WTC11 (cell line): ENCODE results near the gene PCDHGA1. TPM values are rescaled to one million over a fixed set of nuclear protein-coding genes. Genes with fewer than 3 reads are reported as not detected.
A peak's percentile ranks its signal among the peaks of the same experiment; 100 is the strongest.

Experiments
- ATAC-seq: fragments of 200-7000 bp; cut with Tn5 transposase; 2 replicates; pipeline ENCODE4 v1.10.0; 2021; ENCODE audit warnings: mild to moderate bottlenecking, moderate library complexity
- CTCF ChIA-PET: fragments of 300-600 bp; sonication (Branson Sonifier 250); formaldehyde crosslinking; loops from one replicate; lab custom pipeline; 2021; ENCODE audit warnings: antibody characterized with exemption; lab: Charles Lee
- POLR2A ChIA-PET: fragments of 350-600 bp; sonication (Branson Sonifier 250); formaldehyde crosslinking; loops from one replicate; lab custom pipeline; 2021; ENCODE audit warnings: antibody characterized with exemption; lab: Charles Lee
- DNase-seq: peaks from one replicate; pipeline ENCODE4 v3.0.0; 2021; ENCODE audit warnings: low spot score
- H3K27ac Mint-ChIP-seq: 2 replicates; pipeline ENCODE4 v1.8.0; 2021; ENCODE audit warnings: mixed read lengths
- H3K27me3 Mint-ChIP-seq: 2 replicates; pipeline ENCODE4 v1.8.0; 2021; ENCODE audit warnings: low read depth, mild to moderate bottlenecking, moderate library complexity, mixed read lengths
- H3K36me3 Mint-ChIP-seq: 2 replicates; pipeline ENCODE4 v1.8.0; 2021; ENCODE audit warnings: mixed read lengths
- H3K4me1 Mint-ChIP-seq: 2 replicates; pipeline ENCODE4 v1.8.0; 2022; ENCODE audit warnings: mixed read lengths
- H3K4me3 Mint-ChIP-seq: 2 replicates; pipeline ENCODE4 v1.8.0; 2021; ENCODE audit warnings: mild to moderate bottlenecking, moderate library complexity, mixed read lengths
- H3K9me3 Mint-ChIP-seq: 2 replicates; pipeline ENCODE4 v1.8.0; 2021; ENCODE audit warnings: mixed read lengths
- ATF6 ChIP-seq: sonication (generic); formaldehyde crosslinking; IDR thresholded peaks from 2 replicates; pipeline ENCODE4 v1.8.1; 2023; ENCODE audit warnings: mild to moderate bottlenecking, missing genetic modification reagents
- CBFB ChIP-seq: sonication (generic); formaldehyde crosslinking; IDR thresholded peaks from 2 replicates; pipeline ENCODE4 v1.8.1; 2022; ENCODE audit warnings: mild to moderate bottlenecking, low read depth, missing genetic modification reagents
- CDX4 ChIP-seq: fragments of 250-450 bp; sonication (Bioruptor Pico); IDR thresholded peaks from 2 replicates; pipeline ENCODE4 v1.9.0; 2021; ENCODE audit warnings: moderate library complexity, mild to moderate bottlenecking, inconsistent platforms, borderline replicate concordance
- CTCF ChIP-seq: fragments of 200-600 bp; IDR thresholded peaks from 2 replicates; pipeline ENCODE4 v1.8.0; 2022; ENCODE audit warnings: antibody characterized with exemption
- HMGXB4 ChIP-seq: sonication (generic); formaldehyde crosslinking; IDR thresholded peaks from 2 replicates; pipeline ENCODE4 v1.8.1; 2023; ENCODE audit warnings: mild to moderate bottlenecking, moderate library complexity, missing genetic modification reagents
- MLX ChIP-seq: sonication (generic); formaldehyde crosslinking; IDR thresholded peaks from 2 replicates; pipeline ENCODE4 v1.8.1; 2023; ENCODE audit warnings: mild to moderate bottlenecking, missing genetic modification reagents, moderate library complexity
- NFE2L1 ChIP-seq: sonication (generic); formaldehyde crosslinking; IDR thresholded peaks from 2 replicates; pipeline ENCODE4 v1.8.1; 2023; ENCODE audit warnings: missing genetic modification reagents
- SMAD3 ChIP-seq: sonication (generic); formaldehyde crosslinking; IDR thresholded peaks from 2 replicates; pipeline ENCODE4 v1.8.0; 2022; ENCODE audit warnings: missing genetic modification reagents, mild to moderate bottlenecking, borderline replicate concordance
- TEAD1 ChIP-seq: sonication (generic); formaldehyde crosslinking; IDR thresholded peaks from 2 replicates; pipeline ENCODE4 v1.8.0; 2022; ENCODE audit warnings: mild to moderate bottlenecking, missing genetic modification reagents
- TP53 ChIP-seq: sonication (generic); formaldehyde crosslinking; IDR thresholded peaks from 2 replicates; pipeline ENCODE4 v1.8.1; 2023; ENCODE audit warnings: mild to moderate bottlenecking, missing genetic modification reagents
- USF1 ChIP-seq: sonication (generic); formaldehyde crosslinking; IDR thresholded peaks from 2 replicates; pipeline ENCODE4 v1.8.0; 2022; ENCODE audit warnings: mild to moderate bottlenecking, missing genetic modification reagents
- ZNF138 ChIP-seq: sonication (generic); formaldehyde crosslinking; conservative IDR thresholded peaks from 2 replicates; pipeline ENCODE4 v1.8.1; 2022; ENCODE audit warnings: mild to moderate bottlenecking, moderate library complexity, missing genetic modification reagents
- ZNF317 ChIP-seq: sonication (generic); formaldehyde crosslinking; IDR thresholded peaks from 2 replicates; pipeline ENCODE4 v1.8.1; 2023; ENCODE audit warnings: low read depth, mild to moderate bottlenecking, moderate library complexity, missing genetic modification reagents, borderline replicate concordance
- ZNF396 ChIP-seq: fragments of 250-450 bp; sonication (Bioruptor Pico); IDR thresholded peaks from 2 replicates; pipeline ENCODE4 v1.8.0; 2021; ENCODE audit warnings: mild to moderate bottlenecking, moderate library complexity, borderline replicate concordance
- ZNF512 ChIP-seq: sonication (generic); formaldehyde crosslinking; IDR thresholded peaks from 2 replicates; pipeline ENCODE4 v1.8.1; 2022; ENCODE audit warnings: missing genetic modification reagents, borderline replicate concordance
- ZNF532 ChIP-seq: fragments of 250-450 bp; sonication (Bioruptor Pico); IDR thresholded peaks from 2 replicates; pipeline ENCODE4 v1.9.0; 2021; ENCODE audit warnings: mild to moderate bottlenecking, borderline replicate concordance
- ZNF671 ChIP-seq: fragments of 250-450 bp; sonication (Bioruptor Pico); IDR thresholded peaks from 2 replicates; pipeline ENCODE4 v1.8.0; 2021; ENCODE audit warnings: mild to moderate bottlenecking
- ZSCAN18 ChIP-seq: fragments of 250-450 bp; sonication (Bioruptor Pico); IDR thresholded peaks from 2 replicates; pipeline ENCODE4 v2.1.2; 2022; ENCODE audit warnings: mild to moderate bottlenecking, moderate library complexity
- total RNA-seq: library from RNA; stranded (reverse); gene quantifications from 3 replicates; pipeline ENCODE4 v1.2.3, GENCODE V29; 2021

PCDHGA1 gene
- total RNA-seq, 1 experiment from 2014 or later = 1.5 TPM

GRCh38 chr5:141360685-141361084 lies 30.4 kb downstream of the PCDHGA1 start:
- ATAC-seq (no peak), DNase-seq (no peak)
- POLR2A ChIA-PET = no interaction called here
- H3K27me3 Mint-ChIP-seq = peaks cover 18% of the 10 kb centered on the region
- H3K9me3 Mint-ChIP-seq = peaks cover 64% of the 10 kb centered on the region
- H3K27ac Mint-ChIP-seq = no peak overlapping the region
- no peak overlapping the region for H3K4me3 Mint-ChIP-seq
- no peak for TF ChIP-seq NFE2L1
- no peak for TF ChIP-seq CTCF
- TF ChIP-seq ZSCAN18 = no peak
- TF ChIP-seq ZNF396 (CRISPR knock-in tag) = no peak
- TF ChIP-seq ZNF317 (CRISPR knock-in tag) = no peak
- TF ChIP-seq ATF6 (CRISPR knock-in tag) = no peak
- no peak for TF ChIP-seq HMGXB4 (CRISPR knock-in tag)
- TF ChIP-seq SMAD3 (CRISPR knock-in tag) = no peak
- TF ChIP-seq MLX (CRISPR knock-in tag) = no peak
- CTCF ChIA-PET = interaction anchor here (0.7 to 1.6 kb wide), 24 partner anchors 9 to 207 kb away, joined by 3 to 16 read pairs (median 5); partner anchors contain the start of genes PCDHB14, PCDHB15, PCDHB16 and PCDHGA1
- peaks cover 27% of the 10 kb centered on the region for H3K4me1 Mint-ChIP-seq
- H3K36me3 Mint-ChIP-seq = peaks cover 68% of the 10 kb centered on the region

GRCh38 chr5:141362719-141363118 lies 32.4 kb downstream of the PCDHGA1 start:
- DNase-seq (no peak), ATAC-seq (no peak)
- Mint-ChIP-seq H3K4me3 (peak overlapping the region; percentile 2; the same call in 1 of the 2 replicates), H3K27ac (no peak overlapping the region), H3K4me1 (peaks cover 27% of the 10 kb centered on the region), H3K27me3 (peaks cover 21% of the 10 kb centered on the region), H3K9me3 (peaks cover 60% of the 10 kb centered on the region), H3K36me3 (peaks cover 65% of the 10 kb centered on the region)
- ChIA-PET POLR2A (no interaction called here), CTCF (interaction anchor here (0.8 to 1.3 kb wide), 5 partner anchors 25 to 201 kb away, joined by 3 to 5 read pairs (median 3); partner anchors contain the start of genes PCDHB14, PCDHB15 and PCDHGB4)
- TF ChIP-seq ZNF512 (CRISPR knock-in tag) (no peak), USF1 (CRISPR knock-in tag) (no peak), TEAD1 (CRISPR knock-in tag) (no peak), ZNF671 (CRISPR knock-in tag) (no peak), CBFB (CRISPR knock-in tag) (no peak), CDX4 (CRISPR knock-in tag) (no peak), TP53 (CRISPR knock-in tag) (no peak), ZNF532 (CRISPR knock-in tag) (no peak), ZNF138 (CRISPR knock-in tag) (no peak)
